Globus pallidus (tissue), 1 donor: ENCODE results near the gene RS1.

ENCODE experiments used
- DNase-seq: peaks from one replicate; pipeline ENCODE4 v3.0.0-alpha.2; 2015; ENCODE audit warnings: low spot score

Gene RS1

GRCh38 chrX:18668071-18668835, 3.7 kb downstream of the RS1 start:
- DNase-seq, result no peak

- DNase-seq, result no peak
These were observed 5.3 kb downstream of the RS1 start for GRCh38 chrX:18666614-18667013.

GRCh38 chrX:18664947-18665346, 7.0 kb downstream of the RS1 start:
- DNase-seq, result no peak

GRCh38 chrX:18661273-18661672, 10.6 kb downstream of the RS1 start:
- DNase-seq, result no peak

- no peak for DNase-seq
These were observed 16.8 kb downstream of the RS1 start for GRCh38 chrX:18654875-18655836.

- DNase-seq, result no peak
These were observed 19.3 kb downstream of the RS1 start for GRCh38 chrX:18652636-18653035.

- DNase-seq, result no peak
These were observed 21.2 kb downstream of the RS1 start for GRCh38 chrX:18650662-18651061.

- DNase-seq, result no peak
These were observed 22.4 kb downstream of the RS1 start for GRCh38 chrX:18649498-18649951.

- DNase-seq, result no peak
These were observed 24.3 kb downstream of the RS1 start for GRCh38 chrX:18647621-18648020.

GRCh38 chrX:18643853-18644252, 28.1 kb downstream of the RS1 start:
- DNase-seq, result no peak

- no peak for DNase-seq
These were observed 28.7 kb downstream of the RS1 start for GRCh38 chrX:18643243-18643642.

- no peak for DNase-seq
These were observed 31.2 kb downstream of the RS1 start for GRCh38 chrX:18640686-18641085.

- DNase-seq, result no peak
These were observed 32.6 kb downstream of the RS1 start for GRCh38 chrX:18639280-18639679.

- DNase-seq, result no peak
These were observed 33.5 kb downstream of the RS1 start for GRCh38 chrX:18638398-18638797.

GRCh38 chrX:18630934-18631333, 41.0 kb downstream of the RS1 start:
- DNase-seq, result no peak

- no peak for DNase-seq
These were observed 47.3 kb downstream of the RS1 start for GRCh38 chrX:18624599-18624998.

- DNase-seq, result no peak
These were observed 51.6 kb downstream of the RS1 start for GRCh38 chrX:18620349-18620748.

GRCh38 chrX:18619288-18619687, 52.6 kb downstream of the RS1 start:
- DNase-seq, result no peak

GRCh38 chrX:18617407-18617750, 54.5 kb downstream of the RS1 start:
- DNase-seq, result no peak

- DNase-seq, result no peak
These were observed 55.1 kb downstream of the RS1 start for GRCh38 chrX:18616688-18617406.

GRCh38 chrX:18613930-18614639, 57.8 kb downstream of the RS1 start:
- DNase-seq, result no peak

GRCh38 chrX:18607966-18608365, 63.9 kb downstream of the RS1 start:
- DNase-seq, result no peak
